H9 (cell line): Measurements from ENCODE around the gene MAGI1. TPM values are rescaled to one million over a fixed set of nuclear protein-coding genes. Genes with fewer than 3 reads are reported as not detected.

Experiments
- DNase-seq: peaks from one replicate; pipeline ENCODE4 v3.0.0-alpha.2; 2017
- H2AFZ ChIP-seq: one replicate; pipeline ENCODE4 v1.6.1; 2013; ENCODE audit warnings: mild to moderate bottlenecking, low read length, control low read depth, moderate library complexity
- H2AK5ac ChIP-seq: 2 replicates; pipeline ENCODE4 v1.6.1; 2013; ENCODE audit warnings: low read length, control low read depth, mixed read lengths; ENCODE audit not compliant: insufficient read length
- H2BK120ac ChIP-seq: one replicate; pipeline ENCODE4 v1.6.1; 2013; ENCODE audit warnings: low read depth, mild to moderate bottlenecking, low read length, control low read depth, inconsistent platforms; ENCODE audit not compliant: poor library complexity, severe bottlenecking
- H2BK12ac ChIP-seq: 2 replicates; pipeline ENCODE4 v1.6.1; 2013; ENCODE audit warnings: low read length, control low read depth, mixed read lengths, low read depth; ENCODE audit not compliant: insufficient read length
- H2BK15ac ChIP-seq: 2 replicates; pipeline ENCODE4 v1.6.1; 2013; ENCODE audit warnings: low read depth, low read length, control low read depth
- H2BK20ac ChIP-seq: one replicate; pipeline ENCODE4 v1.6.1; 2013; ENCODE audit warnings: low read depth, mild to moderate bottlenecking, low read length, control low read depth, inconsistent platforms; ENCODE audit not compliant: poor library complexity, severe bottlenecking
- H2BK5ac ChIP-seq: 2 replicates; pipeline ENCODE4 v1.6.1; 2013; ENCODE audit warnings: low read length, control low read depth, mixed read lengths; ENCODE audit not compliant: insufficient read length
- H3K14ac ChIP-seq: 2 replicates; pipeline ENCODE4 v1.6.1; 2013; ENCODE audit warnings: low read length, control low read depth; ENCODE audit not compliant: insufficient read depth
- H3K18ac ChIP-seq: 2 replicates; pipeline ENCODE4 v1.6.1; 2013; ENCODE audit warnings: low read depth, mild to moderate bottlenecking, mixed read lengths, low read length, control low read depth; ENCODE audit not compliant: insufficient read length
- H3K23ac ChIP-seq: 2 replicates; pipeline ENCODE4 v1.6.1; 2013; ENCODE audit warnings: low read length, control low read depth, mixed read lengths, low read depth; ENCODE audit not compliant: insufficient read length
- H3K23me2 ChIP-seq: 2 replicates; pipeline ENCODE4 v1.6.1; 2013; ENCODE audit warnings: low read depth, mild to moderate bottlenecking, mixed read lengths, low read length, control low read depth; ENCODE audit not compliant: insufficient read length, poor library complexity, severe bottlenecking
- H3K27ac ChIP-seq: 2 replicates; pipeline ENCODE4 v1.5.1; 2013; ENCODE audit warnings: low read length, control low read depth, mixed read lengths, low read depth; ENCODE audit not compliant: insufficient read length
- H3K27me3 ChIP-seq: 2 replicates; pipeline ENCODE4 v1.6.1; 2013; ENCODE audit warnings: low read length, control low read depth, inconsistent platforms; ENCODE audit not compliant: insufficient read depth
- H3K4ac ChIP-seq: 2 replicates; pipeline ENCODE4 v1.6.1; 2013; ENCODE audit warnings: low read depth, mild to moderate bottlenecking, control low read depth, inconsistent platforms, low read length, moderate library complexity
- H3K4me1 ChIP-seq: 2 replicates; pipeline ENCODE4 v1.6.1; 2013; ENCODE audit warnings: low read length, control low read depth, inconsistent platforms; ENCODE audit not compliant: insufficient read depth
- H3K4me2 ChIP-seq: 2 replicates; pipeline ENCODE4 v1.6.1; 2013; ENCODE audit warnings: low read length, control low read depth, mixed read lengths; ENCODE audit not compliant: insufficient read length, insufficient read depth
- H3K56ac ChIP-seq: 2 replicates; pipeline ENCODE4 v1.6.1; 2013; ENCODE audit warnings: low read depth, mild to moderate bottlenecking, mixed read lengths, low read length, control low read depth; ENCODE audit not compliant: insufficient read length
- H3K79me1 ChIP-seq: 2 replicates; pipeline ENCODE4 v1.6.1; 2013; ENCODE audit warnings: low read depth, mild to moderate bottlenecking, moderate library complexity, low read length, control low read depth, inconsistent platforms; ENCODE audit not compliant: insufficient read depth, poor library complexity, severe bottlenecking
- H3K79me2 ChIP-seq: 2 replicates; pipeline ENCODE4 v1.6.1; 2013; ENCODE audit warnings: low read length, control low read depth, inconsistent platforms; ENCODE audit not compliant: insufficient read depth
- H3K9ac ChIP-seq: 2 replicates; pipeline ENCODE4 v1.6.1; 2013; ENCODE audit warnings: low read length, control low read depth, mixed read lengths; ENCODE audit not compliant: insufficient read length; ENCODE audit errors: extremely low read depth
- H3K9me3 ChIP-seq: one replicate; pipeline ENCODE4 v1.6.1; 2013; ENCODE audit warnings: low read depth, low read length, inconsistent platforms; ENCODE audit not compliant: control insufficient read depth
- H3T11ph ChIP-seq: one replicate; pipeline ENCODE4 v1.6.1; 2013; ENCODE audit warnings: mild to moderate bottlenecking, low read length, control low read depth, inconsistent platforms
- H4K20me1 ChIP-seq: one replicate; pipeline ENCODE4 v1.6.1; 2013; ENCODE audit not compliant: control insufficient read depth, insufficient read length, insufficient read depth
- H4K5ac ChIP-seq: 2 replicates; pipeline ENCODE4 v1.6.1; 2013; ENCODE audit warnings: low read depth, mild to moderate bottlenecking, mixed read lengths, low read length, control low read depth; ENCODE audit not compliant: insufficient read length
- H4K8ac ChIP-seq: replicated peaks from 2 replicates; pipeline ENCODE4 v1.6.1; 2013; ENCODE audit warnings: low read length, control low read depth, mixed read lengths, low read depth; ENCODE audit not compliant: insufficient read length
- H4K91ac ChIP-seq: 2 replicates; pipeline ENCODE4 v1.6.1; 2013; ENCODE audit warnings: low read depth, mild to moderate bottlenecking, moderate library complexity, mixed read lengths, low read length, control low read depth; ENCODE audit not compliant: insufficient read length
- H3K27ac Mint-ChIP-seq, 3 experiments: 2 replicates in 2 of 3; 3 replicates in 1 of 3; pipeline ENCODE4 v1.8.0; 2020 to 2021; ENCODE audit warnings: mixed read lengths in 3 of 3, mild to moderate bottlenecking in 1 of 3, moderate library complexity in 1 of 3
- H3K27me3 Mint-ChIP-seq: 2 replicates; pipeline ENCODE4 v1.8.0; 2021; ENCODE audit warnings: low read depth, mild to moderate bottlenecking, moderate library complexity, mixed read lengths
- H3K36me3 Mint-ChIP-seq, 3 experiments: 2 replicates in 2 of 3; 3 replicates in 1 of 3; pipeline ENCODE4 v1.8.0; 2020 to 2021; ENCODE audit warnings: low read depth in 3 of 3, mixed read lengths in 3 of 3; ENCODE audit not compliant: insufficient read depth in 1 of 3
- H3K4me1 Mint-ChIP-seq, 2 experiments: 2 replicates each; pipeline ENCODE4 v1.8.0; 2020; ENCODE audit warnings: mixed read lengths in 2 of 2
- H3K4me3 Mint-ChIP-seq, 2 experiments: 2 replicates in 1 of 2; 3 replicates in 1 of 2; pipeline ENCODE4 v1.8.0; 2020 to 2021; ENCODE audit warnings: mild to moderate bottlenecking in 2 of 2, mixed read lengths in 2 of 2, moderate library complexity in 1 of 2
- H3K9me3 Mint-ChIP-seq, 2 experiments: 2 replicates in 1 of 2; 3 replicates in 1 of 2; pipeline ENCODE4 v1.8.0; 2020; ENCODE audit warnings: mild to moderate bottlenecking in 2 of 2, mixed read lengths in 2 of 2, moderate library complexity in 1 of 2
- WGBS: extraction: QIAGEN DNeasy Blood & Tissue Kit; methylation state at CpG from one replicate; pipeline ENCODE4 v1.1.7; 2013; ENCODE audit warnings: missing lambda C conversion rate, low lambda C conversion rate, mixed read lengths; ENCODE audit not compliant: insufficient read length; ENCODE audit errors: extremely low coverage; 5-methylcytosine and 5-hydroxymethylcytosine counted together
- total RNA-seq: library from RNA; stranded (reverse); gene quantifications from 2 replicates; pipeline ENCODE4 v1.2.1, GENCODE V29; 2021
- TF ChIP-seq, protein P1 (sequence below): fragments of 200-600 bp; sonication (generic); conservative IDR thresholded peaks from 3 replicates; pipeline ENCODE4 v1.8.0; 2021; ENCODE audit warnings: antibody characterized with exemption, mild to moderate bottlenecking

The MAGI1 gene
- total RNA-seq, 1 experiment from 2014 or later: 65.7 TPM

GRCh38 chr3:65524584-65524983 is 514.1 kb downstream of the MAGI1 start:
- no peak overlapping the region for H3K27ac Mint-ChIP-seq
- Histone ChIP-seq H2BK20ac (no peak overlapping the region), H2AFZ (no peak overlapping the region), H3T11ph (no peak overlapping the region), H3K9ac (no peak overlapping the region), H3K79me1 (peaks cover under 1% of the 10 kb centered on the region), H2AK5ac (no peak overlapping the region), H3K27ac (no peak overlapping the region), H2BK15ac (no peak overlapping the region), H3K56ac (no peak overlapping the region), H2BK5ac (no peak overlapping the region), H3K18ac (no peak overlapping the region), H3K4me2 (no peak overlapping the region), H4K8ac (no peak overlapping the region), H3K23ac (no peak overlapping the region), H3K9me3 (no peaks in the 10 kb centered on the region), H4K5ac (no peak overlapping the region), H3K27me3 (no peaks in the 10 kb centered on the region), H3K23me2 (no peaks in the 10 kb centered on the region), H4K91ac (no peak overlapping the region), H3K79me2 (peaks cover 2% of the 10 kb centered on the region; the same call in 1 of the 2 replicates), H2BK120ac (no peak overlapping the region), H3K4me1 (peaks cover 9% of the 10 kb centered on the region; the same call in 1 of the 2 replicates), H3K4ac (no peak overlapping the region), H3K14ac (no peak overlapping the region), H2BK12ac (no peak overlapping the region), H4K20me1 (no peaks in the 10 kb centered on the region)
- WGBS: no CpG with 5 or more reads among the region's 4 CpGs
- H3K36me3 Mint-ChIP-seq: peaks cover 0 to 4% (median 2%) of the 10 kb centered on the region in 3 experiments; a peak in 2 of 7 replicates
- no peak for DNase-seq
- TF ChIP-seq, protein P1, sequence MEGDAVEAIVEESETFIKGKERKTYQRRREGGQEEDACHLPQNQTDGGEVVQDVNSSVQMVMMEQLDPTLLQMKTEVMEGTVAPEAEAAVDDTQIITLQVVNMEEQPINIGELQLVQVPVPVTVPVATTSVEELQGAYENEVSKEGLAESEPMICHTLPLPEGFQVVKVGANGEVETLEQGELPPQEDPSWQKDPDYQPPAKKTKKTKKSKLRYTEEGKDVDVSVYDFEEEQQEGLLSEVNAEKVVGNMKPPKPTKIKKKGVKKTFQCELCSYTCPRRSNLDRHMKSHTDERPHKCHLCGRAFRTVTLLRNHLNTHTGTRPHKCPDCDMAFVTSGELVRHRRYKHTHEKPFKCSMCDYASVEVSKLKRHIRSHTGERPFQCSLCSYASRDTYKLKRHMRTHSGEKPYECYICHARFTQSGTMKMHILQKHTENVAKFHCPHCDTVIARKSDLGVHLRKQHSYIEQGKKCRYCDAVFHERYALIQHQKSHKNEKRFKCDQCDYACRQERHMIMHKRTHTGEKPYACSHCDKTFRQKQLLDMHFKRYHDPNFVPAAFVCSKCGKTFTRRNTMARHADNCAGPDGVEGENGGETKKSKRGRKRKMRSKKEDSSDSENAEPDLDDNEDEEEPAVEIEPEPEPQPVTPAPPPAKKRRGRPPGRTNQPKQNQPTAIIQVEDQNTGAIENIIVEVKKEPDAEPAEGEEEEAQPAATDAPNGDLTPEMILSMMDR: no peak
- no peaks in the 10 kb centered on the region for H3K9me3 Mint-ChIP-seq
- H3K4me1 Mint-ChIP-seq: peaks cover 26 to 27% of the 10 kb centered on the region in 2 experiments
- no peak overlapping the region for H3K4me3 Mint-ChIP-seq
- no peaks in the 10 kb centered on the region for H3K27me3 Mint-ChIP-seq
